PFSK-1 (cell line): ENCODE data around the gene PDE4B.

ENCODE experiments used
- POLR2AphosphoS5 ChIP-seq: IDR thresholded peaks from 2 replicates; pipeline ENCODE4 v1.6.1; 2012; ENCODE audit warnings: low read depth, mild to moderate bottlenecking, control low read depth, low read length, moderate library complexity
- SIN3A ChIP-seq: IDR thresholded peaks from 2 replicates; pipeline ENCODE4 v1.6.1; 2012; ENCODE audit warnings: mild to moderate bottlenecking, low read length, moderate library complexity, borderline replicate concordance; ENCODE audit not compliant: insufficient read depth
- TF ChIP-seq, protein P1 (sequence below), 2 experiments: IDR thresholded peaks; 2 replicates each; pipeline versions ENCODE4 v1.6.1 to v1.8.0; 2011 to 2012; ENCODE audit warnings: low read depth in 2 of 2, low read length in 2 of 2, control low read depth in 1 of 2, inconsistent platforms in 1 of 2, mild to moderate bottlenecking in 1 of 2, moderate library complexity in 1 of 2; ENCODE audit not compliant: insufficient read depth in 1 of 2

DNA sequence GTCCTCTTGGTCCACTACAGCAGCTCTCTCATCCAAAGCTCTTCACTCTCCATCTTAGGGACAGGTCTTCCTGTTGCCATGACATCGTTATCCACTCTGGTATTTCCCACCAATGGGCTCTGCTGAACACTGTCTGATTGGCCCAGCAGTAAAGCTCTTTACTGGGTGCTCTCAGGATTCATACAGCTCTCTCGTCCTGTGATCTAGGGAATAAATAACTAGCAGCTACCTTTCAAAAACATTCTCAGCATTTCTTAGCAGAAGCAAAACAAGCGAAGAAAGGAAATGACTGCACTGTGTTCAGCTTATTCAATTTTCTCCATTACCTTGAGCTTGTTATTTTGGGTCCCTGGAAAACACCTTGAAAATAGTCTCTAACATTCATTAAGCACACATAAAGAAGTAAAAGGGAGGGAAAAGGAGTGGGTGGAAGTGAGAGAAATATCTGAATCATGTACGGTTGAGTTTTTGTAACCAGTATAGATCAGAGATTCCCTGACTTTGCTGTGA, 577.8 kb downstream of the PDE4B start:
- TF ChIP-seq POLR2AphosphoS5 (no peak), SIN3A (no peak)
- TF ChIP-seq, protein P1, sequence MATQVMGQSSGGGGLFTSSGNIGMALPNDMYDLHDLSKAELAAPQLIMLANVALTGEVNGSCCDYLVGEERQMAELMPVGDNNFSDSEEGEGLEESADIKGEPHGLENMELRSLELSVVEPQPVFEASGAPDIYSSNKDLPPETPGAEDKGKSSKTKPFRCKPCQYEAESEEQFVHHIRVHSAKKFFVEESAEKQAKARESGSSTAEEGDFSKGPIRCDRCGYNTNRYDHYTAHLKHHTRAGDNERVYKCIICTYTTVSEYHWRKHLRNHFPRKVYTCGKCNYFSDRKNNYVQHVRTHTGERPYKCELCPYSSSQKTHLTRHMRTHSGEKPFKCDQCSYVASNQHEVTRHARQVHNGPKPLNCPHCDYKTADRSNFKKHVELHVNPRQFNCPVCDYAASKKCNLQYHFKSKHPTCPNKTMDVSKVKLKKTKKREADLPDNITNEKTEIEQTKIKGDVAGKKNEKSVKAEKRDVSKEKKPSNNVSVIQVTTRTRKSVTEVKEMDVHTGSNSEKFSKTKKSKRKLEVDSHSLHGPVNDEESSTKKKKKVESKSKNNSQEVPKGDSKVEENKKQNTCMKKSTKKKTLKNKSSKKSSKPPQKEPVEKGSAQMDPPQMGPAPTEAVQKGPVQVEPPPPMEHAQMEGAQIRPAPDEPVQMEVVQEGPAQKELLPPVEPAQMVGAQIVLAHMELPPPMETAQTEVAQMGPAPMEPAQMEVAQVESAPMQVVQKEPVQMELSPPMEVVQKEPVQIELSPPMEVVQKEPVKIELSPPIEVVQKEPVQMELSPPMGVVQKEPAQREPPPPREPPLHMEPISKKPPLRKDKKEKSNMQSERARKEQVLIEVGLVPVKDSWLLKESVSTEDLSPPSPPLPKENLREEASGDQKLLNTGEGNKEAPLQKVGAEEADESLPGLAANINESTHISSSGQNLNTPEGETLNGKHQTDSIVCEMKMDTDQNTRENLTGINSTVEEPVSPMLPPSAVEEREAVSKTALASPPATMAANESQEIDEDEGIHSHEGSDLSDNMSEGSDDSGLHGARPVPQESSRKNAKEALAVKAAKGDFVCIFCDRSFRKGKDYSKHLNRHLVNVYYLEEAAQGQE (IDR thresholded peaks at IDR 0.05; ENCODE audit: insufficient read depth in 1 of 2, low read depth in 2 of 2, low read length in 2 of 2) = no peak
